Thoracic aorta (tissue), 2 donors: ENCODE results near the gene ACVR1B. TPM values are rescaled to one million over a fixed set of nuclear protein-coding genes. Genes with fewer than 3 reads are reported as not detected.

Experiments
- ATAC-seq: fragments of 150-250 bp; one replicate; pipeline ENCODE4 v1.8.0; 2017; ENCODE audit warnings: low read depth; ENCODE audit not compliant: insufficient number of reproducible peaks, low FRiP score
- DNase-seq: peaks from one replicate; pipeline ENCODE4 v3.0.0-alpha.2; 2020; ENCODE audit warnings: low spot score
- H3K27ac ChIP-seq, 2 donors: fragments of 200-600 bp; sonication (generic); 1 replicate in 1 of 2; 2 replicates in 1 of 2; pipeline ENCODE4 v1.5.1; 2016; ENCODE audit warnings: mild to moderate bottlenecking in 2 of 2, moderate library complexity in 2 of 2
- H3K27me3 ChIP-seq: fragments of 200-600 bp; sonication (generic); replicated peaks from 2 replicates; pipeline ENCODE4 v1.6.0; 2016; ENCODE audit warnings: mild to moderate bottlenecking; ENCODE audit not compliant: insufficient read depth
- H3K36me3 ChIP-seq: fragments of 200-600 bp; sonication (generic); one replicate; pipeline ENCODE4 v1.5.1; 2016
- H3K4me1 ChIP-seq, 2 donors: fragments of 200-600 bp; sonication (generic); 1 replicate in 1 of 2; 2 replicates in 1 of 2; pipeline versions ENCODE4 v1.5.1 to v1.6.0; 2016; ENCODE audit warnings: low read depth in 2 of 2, mild to moderate bottlenecking in 1 of 2; ENCODE audit not compliant: control insufficient read depth in 1 of 2
- H3K4me3 ChIP-seq: fragments of 200-600 bp; sonication (generic); 2 replicates; pipeline ENCODE4 v1.5.1; 2016; ENCODE audit warnings: mild to moderate bottlenecking
- H3K9me3 ChIP-seq: fragments of 200-600 bp; sonication (generic); 2 replicates; pipeline ENCODE4 v1.5.1; 2016
- total RNA-seq, 2 donors: library from RNA; depleted of rRNA; stranded (reverse); fragments of >200 nt; gene quantifications; one replicate each; pipeline versions ENCODE4 v1.1.0 to v1.2.3, GENCODE V29; 2016
- TF ChIP-seq, protein P1 (sequence below): fragments of 200-600 bp; sonication (generic); IDR thresholded peaks from one replicate; pipeline ENCODE4 v1.5.1; 2019; ENCODE audit warnings: antibody characterized with exemption

Gene ACVR1B
- total RNA-seq, 2 donors from 2014 or later: 9.9 to 24.4 TPM

DNA sequence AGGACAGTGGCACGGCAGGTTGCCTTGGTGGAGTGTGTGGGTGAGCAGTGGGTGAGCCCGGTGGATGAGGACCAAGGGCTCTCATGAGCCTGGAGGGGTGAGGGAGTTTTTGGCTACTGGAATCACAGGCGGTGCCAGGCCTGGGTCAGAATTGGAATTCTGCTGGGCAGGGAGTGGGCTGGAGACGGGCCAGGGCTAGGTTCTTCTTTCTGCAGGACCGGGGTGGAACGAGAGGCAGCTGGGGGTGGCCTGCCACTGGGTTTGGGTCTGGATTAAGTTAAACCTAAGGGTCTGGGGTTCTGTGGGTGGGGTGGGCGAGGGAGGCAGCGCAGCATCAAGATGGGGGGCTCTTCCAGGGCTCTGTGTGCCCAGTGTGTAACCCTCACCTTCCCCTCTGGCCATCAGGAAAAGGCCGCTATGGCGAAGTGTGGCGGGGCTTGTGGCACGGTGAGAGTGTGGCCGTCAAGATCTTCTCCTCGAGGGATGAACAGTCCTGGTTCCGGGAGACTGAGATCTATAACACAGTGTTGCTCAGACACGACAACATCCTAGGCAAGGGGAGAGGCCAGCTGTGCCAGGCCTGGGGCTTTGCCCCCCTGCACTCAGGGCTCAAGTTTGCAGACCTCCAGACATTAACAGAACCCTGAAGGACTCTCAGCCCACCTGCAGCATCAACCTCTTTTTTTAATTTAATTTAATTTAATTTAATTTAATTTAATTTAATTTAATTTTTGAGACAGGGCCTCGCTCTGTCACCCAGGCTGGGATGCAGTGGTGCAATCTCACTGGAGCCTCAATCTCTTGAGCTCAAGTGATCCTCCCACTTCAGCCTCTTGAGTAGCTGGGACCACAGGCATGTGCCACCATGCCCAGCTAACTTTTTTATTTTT is 37.2 kb upstream of the ACVR1B start:
- ATAC-seq: no peak
- H3K4me3 ChIP-seq: no peak overlapping the region

DNA sequence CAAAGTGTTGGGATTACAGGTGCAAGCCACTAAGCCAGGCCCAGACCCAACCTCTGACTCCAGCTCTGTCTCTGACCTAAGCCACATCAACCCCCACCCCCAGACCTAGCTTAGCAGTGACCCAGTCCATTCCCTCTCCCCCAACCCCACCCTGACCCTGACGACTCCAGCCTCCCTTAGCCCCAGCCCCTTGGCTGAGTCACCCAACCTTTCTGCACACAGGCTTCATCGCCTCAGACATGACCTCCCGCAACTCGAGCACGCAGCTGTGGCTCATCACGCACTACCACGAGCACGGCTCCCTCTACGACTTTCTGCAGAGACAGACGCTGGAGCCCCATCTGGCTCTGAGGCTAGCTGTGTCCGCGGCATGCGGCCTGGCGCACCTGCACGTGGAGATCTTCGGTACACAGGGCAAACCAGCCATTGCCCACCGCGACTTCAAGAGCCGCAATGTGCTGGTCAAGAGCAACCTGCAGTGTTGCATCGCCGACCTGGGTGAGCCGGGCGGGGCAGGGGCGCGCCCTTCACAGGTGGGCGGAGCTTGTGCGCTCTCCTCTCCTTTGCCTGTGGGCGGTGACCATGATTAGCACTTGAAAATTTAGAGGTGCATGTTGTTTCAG is 36.4 kb upstream of the ACVR1B start:
- H3K27me3 ChIP-seq: no peaks in the 10 kb centered on the region
- no peak overlapping the region for H3K4me3 ChIP-seq
- no peak for ATAC-seq
- H3K4me1 ChIP-seq: peaks cover 0 to 8% of the 10 kb centered on the region in 2 donors
- H3K36me3 ChIP-seq: no peaks in the 10 kb centered on the region
- no peak for DNase-seq
- H3K27ac ChIP-seq: no peak overlapping the region
- TF ChIP-seq, protein P1, sequence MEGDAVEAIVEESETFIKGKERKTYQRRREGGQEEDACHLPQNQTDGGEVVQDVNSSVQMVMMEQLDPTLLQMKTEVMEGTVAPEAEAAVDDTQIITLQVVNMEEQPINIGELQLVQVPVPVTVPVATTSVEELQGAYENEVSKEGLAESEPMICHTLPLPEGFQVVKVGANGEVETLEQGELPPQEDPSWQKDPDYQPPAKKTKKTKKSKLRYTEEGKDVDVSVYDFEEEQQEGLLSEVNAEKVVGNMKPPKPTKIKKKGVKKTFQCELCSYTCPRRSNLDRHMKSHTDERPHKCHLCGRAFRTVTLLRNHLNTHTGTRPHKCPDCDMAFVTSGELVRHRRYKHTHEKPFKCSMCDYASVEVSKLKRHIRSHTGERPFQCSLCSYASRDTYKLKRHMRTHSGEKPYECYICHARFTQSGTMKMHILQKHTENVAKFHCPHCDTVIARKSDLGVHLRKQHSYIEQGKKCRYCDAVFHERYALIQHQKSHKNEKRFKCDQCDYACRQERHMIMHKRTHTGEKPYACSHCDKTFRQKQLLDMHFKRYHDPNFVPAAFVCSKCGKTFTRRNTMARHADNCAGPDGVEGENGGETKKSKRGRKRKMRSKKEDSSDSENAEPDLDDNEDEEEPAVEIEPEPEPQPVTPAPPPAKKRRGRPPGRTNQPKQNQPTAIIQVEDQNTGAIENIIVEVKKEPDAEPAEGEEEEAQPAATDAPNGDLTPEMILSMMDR: no peak
- H3K9me3 ChIP-seq: no peaks in the 10 kb centered on the region

More for the DNA sequence above, 37.2 kb upstream of the ACVR1B start:
- no peaks in the 10 kb centered on the region for H3K9me3 ChIP-seq
- DNase-seq: no peak
- peaks cover 0 to 11% of the 10 kb centered on the region in 2 donors for H3K4me1 ChIP-seq
- H3K27me3 ChIP-seq: no peaks in the 10 kb centered on the region
- no peak overlapping the region for H3K27ac ChIP-seq
- H3K36me3 ChIP-seq: no peaks in the 10 kb centered on the region
- TF ChIP-seq, protein P1: no peak

- DNase-seq: no peak
- no peak overlapping the region for H3K27ac ChIP-seq
- ATAC-seq: no peak
- no peaks in the 10 kb centered on the region for H3K9me3 ChIP-seq
- TF ChIP-seq, protein P1: no peak
- no peak overlapping the region for H3K4me3 ChIP-seq
- H3K36me3 ChIP-seq: no peaks in the 10 kb centered on the region
- H3K4me1 ChIP-seq: no peaks in the 10 kb centered on the region
- H3K27me3 ChIP-seq: no peaks in the 10 kb centered on the region
Observed at GRCh38 chr12:51915951-51916350, 35.5 kb upstream of the ACVR1B start.

DNA sequence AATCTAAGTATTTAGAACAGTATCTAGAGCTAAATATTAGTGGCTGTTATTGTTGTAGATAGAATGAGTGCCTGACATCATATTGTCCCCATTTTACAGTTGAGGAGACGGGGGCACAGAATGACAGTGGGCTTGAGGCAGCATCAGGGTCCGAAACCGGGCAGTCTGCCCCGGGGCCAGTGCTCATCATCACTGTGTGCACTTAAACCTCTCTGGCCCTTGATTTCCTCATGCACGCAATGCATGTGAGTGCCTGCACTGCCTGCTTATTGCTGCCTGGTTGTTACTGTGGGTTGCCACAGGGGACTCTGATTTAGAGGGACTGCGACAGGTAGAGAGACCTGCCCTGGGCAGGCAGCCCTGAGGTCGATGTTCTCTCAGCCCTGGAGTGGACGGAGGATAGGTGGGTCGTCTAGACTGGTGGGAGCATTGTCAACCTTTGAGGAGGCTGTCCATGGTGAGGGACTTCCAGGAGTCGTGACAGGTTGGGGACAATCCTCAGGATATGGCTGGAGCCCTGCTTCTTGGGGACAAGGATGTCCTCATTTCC is 34.4 kb upstream of the ACVR1B start:
- Histone ChIP-seq H3K4me3 (no peak overlapping the region), H3K4me1 (no peaks in the 10 kb centered on the region), H3K9me3 (no peaks in the 10 kb centered on the region), H3K36me3 (no peaks in the 10 kb centered on the region), H3K27ac (no peak overlapping the region), H3K27me3 (no peaks in the 10 kb centered on the region)
- DNase-seq (no peak), ATAC-seq (no peak)
- TF ChIP-seq, protein P1: no peak

DNA sequence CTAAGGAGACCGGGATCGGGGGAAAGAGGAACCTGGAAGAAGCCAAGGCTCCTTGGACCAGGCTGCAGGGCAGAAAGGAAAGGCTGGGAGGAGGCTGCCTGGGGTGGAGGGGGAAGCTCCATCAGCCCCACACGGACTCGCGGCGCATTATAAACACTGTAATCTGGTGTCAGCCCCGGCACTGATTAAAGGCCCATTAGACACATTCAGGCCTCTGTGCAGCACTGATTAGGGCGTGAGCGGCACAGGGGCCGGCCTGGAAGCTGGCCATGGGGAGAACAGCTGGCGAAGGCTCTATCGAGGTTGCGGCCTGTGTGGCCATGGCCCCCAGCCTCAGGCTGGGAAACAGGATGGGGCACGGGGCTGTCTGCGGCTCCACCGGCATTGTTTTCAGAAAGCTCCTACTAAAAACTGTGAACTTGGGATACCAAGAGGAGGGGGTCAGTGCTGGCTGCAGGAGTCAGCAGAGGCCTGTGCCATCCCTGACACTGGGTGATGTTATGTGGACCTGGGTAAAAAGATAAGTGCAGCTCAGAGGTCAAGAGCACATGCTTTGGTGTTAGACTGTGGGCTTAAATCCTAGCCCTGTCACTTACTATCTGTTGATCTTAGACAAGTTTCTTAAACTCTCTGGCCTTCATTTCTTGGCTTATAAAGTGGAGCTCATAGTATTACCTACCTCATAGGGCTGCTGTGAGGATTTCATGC is 33.6 kb upstream of the ACVR1B start:
- Histone ChIP-seq H3K4me1 (no peaks in the 10 kb centered on the region), H3K4me3 (no peak overlapping the region), H3K9me3 (no peaks in the 10 kb centered on the region), H3K27me3 (no peaks in the 10 kb centered on the region), H3K27ac (no peak overlapping the region), H3K36me3 (no peaks in the 10 kb centered on the region)
- TF ChIP-seq, protein P1: no peak
- DNase-seq: no peak
- ATAC-seq: no peak
